Stimulated activated CD4-positive, alpha-beta T cell treated with anti-CD3 and anti-CD28 coated beads, Interleukin-12 subunit alpha, Interleukin-12 subunit beta, amount 100 ng/mL, for 4 hours (primary cell): Measurements from ENCODE around the gene C3orf20.

ENCODE experiments used
- DNase-seq: peaks from one replicate; pipeline ENCODE4 v3.0.0-alpha.2; 2020

C3orf20 gene

GRCh38 chr3:14820156-14820555 lies 145.2 kb downstream of the C3orf20 start:
- DNase-seq: no peak

- no peak for DNase-seq
Measured at GRCh38 chr3:14821151-14821550, 146.2 kb downstream of the C3orf20 start.

GRCh38 chr3:14822134-14822533 lies 147.2 kb downstream of the C3orf20 start:
- no peak for DNase-seq
